Fibroblast of lung (primary cell): ENCODE measurements around the gene ACSM3.

Experiments used
- CTCF ChIP-seq, 2 donors: IDR thresholded peaks in 1 of 2; conservative IDR thresholded peaks in 1 of 2; 1 replicate in 1 of 2; 2 replicates in 1 of 2; pipeline ENCODE4 v1.5.1; 2011 to 2012; ENCODE audit warnings: low read length in 2 of 2, control low read depth in 1 of 2, inconsistent platforms in 1 of 2, low read depth in 1 of 2, mild to moderate bottlenecking in 1 of 2
- EZH2 ChIP-seq: IDR thresholded peaks from 2 replicates; pipeline ENCODE4 v1.5.1; 2012; ENCODE audit warnings: low read length, control low read depth, mild to moderate bottlenecking; ENCODE audit errors: missing control alignments

- no peak for TF ChIP-seq CTCF (conservative IDR thresholded peaks at IDR 0.05 in 1 of 2, IDR thresholded peaks at IDR 0.05 in 1 of 2; ENCODE audit: low read depth in 1 of 2, low read length in 2 of 2)
- TF ChIP-seq EZH2 = no peak
These were observed 9.9 kb downstream of the ACSM3 start for GRCh38 chr16:20773679-20774078.
